ENCODE measurements around the gene SMOC1.
"Not testable (repeated sequence)": the region's sequence is repeated elsewhere in the genome, so short reads cannot be mapped to it uniquely, and the experiment has no call there.

SMOC1 gene

DNA sequence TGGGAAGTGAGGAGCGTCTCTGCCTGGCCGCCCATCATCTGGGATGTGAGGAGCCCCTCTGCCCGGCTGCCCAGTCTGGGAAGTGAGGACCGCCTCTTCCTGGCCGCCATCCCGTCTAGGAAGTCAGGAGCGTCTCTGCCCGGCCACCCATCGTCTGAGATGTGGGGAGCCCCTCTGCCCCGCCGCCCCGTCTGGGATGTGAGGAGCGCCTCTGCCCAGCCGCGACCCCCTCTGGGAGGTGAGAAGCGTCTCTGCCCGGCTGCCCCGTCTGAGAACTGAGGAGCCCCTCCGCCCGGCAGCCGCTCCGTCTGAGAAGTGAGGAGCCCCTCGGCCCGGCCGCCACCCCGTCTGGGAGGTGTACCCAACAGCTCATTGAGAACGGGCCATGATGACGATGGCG is 23.8 kb downstream of the SMOC1 start:
- not testable (repeated sequence) for DNase-seq

DNA sequence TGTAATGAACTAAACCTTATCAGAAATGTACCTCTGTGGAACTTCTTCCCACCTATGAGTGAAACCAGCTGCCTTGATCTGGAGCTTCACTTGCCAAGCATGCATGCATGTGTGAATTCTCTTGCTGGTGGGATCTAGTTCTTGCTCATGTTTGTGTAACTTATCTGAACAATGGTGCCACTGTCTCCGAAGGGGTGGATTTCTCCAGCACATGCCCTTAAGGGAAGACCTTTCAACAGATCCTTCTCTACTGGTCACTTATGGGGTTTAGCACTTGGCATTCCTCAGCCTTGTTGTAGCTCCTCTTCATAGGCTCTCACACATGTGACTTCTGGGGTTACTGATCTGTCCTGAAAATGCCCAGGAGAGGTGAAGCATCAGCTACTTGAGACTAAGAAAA is 25.0 kb downstream of the SMOC1 start:
- DNase-seq = no peak

DNA sequence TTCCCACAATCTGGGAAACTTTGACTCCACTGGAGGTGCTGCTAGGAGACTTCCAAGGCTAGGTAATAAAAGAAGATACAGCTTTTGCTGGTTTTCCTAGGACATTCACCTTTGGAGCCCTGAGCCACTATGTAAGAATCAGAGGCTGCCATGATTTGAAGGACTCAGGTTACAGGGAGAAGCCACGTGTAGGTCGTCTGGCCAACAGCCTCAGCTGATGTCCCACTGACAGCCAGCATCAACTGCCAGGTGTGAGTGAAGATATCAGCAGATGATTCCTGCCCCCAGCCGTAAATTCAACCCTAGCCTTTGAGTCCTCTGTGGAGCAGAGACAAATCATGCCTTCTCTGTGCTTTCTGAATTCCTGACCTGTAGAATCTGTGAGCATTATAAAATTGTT is 27.0 kb downstream of the SMOC1 start:
- DNase-seq = no peak

DNA sequence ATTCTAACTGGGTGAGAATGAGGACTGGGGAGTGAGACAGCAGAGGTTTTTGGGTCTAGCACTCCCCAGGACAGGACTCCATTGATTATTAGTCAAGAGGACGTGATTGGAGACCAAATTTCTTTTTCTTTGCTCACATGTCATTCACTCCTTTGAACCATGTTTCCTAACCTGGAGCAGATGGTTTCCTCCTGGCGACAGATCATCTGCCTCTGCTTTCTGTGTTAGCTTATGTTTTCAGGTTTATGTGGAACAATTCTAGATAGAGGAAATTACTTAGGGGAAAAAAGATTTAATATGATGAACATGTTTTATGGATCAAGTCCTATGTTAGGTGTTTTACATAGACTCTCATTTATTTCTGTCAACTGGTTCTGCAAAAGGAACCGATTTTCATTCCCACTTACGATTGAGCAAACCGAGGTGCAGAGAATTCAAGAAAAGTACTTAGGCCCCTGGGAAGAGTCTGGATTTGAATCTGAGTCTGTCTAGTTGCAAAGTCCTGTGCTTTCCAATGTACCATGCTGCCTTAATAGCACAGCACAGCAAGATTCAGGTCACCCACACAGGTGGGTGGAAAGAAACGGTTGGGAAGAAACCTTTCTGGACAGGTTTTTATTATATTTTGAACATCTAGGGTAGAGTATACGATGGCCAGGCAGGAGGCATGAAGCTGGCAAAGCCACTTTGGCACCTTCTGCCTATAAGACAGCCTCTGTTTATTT is 30.8 kb downstream of the SMOC1 start:
- no peak for DNase-seq

DNA sequence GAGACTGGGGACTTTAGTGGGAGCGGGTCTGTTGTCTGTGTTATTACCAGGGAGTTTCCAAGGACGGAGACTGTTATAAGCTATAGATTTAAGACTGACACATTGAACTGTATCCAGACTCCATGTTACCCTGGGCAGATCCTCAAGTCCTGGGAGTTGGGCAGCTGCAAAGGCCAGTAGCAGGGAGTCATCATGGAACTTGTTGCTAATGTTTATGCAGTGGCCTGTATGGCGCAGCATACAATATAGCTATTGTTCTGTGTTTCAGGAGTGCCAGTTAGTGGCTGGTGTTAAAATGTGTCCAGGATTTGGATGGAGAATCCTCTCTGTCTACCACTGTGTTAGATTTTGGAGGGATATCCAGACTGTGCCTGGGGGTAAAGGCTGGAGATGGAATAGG is 31.7 kb downstream of the SMOC1 start:
- DNase-seq = no peak

DNA sequence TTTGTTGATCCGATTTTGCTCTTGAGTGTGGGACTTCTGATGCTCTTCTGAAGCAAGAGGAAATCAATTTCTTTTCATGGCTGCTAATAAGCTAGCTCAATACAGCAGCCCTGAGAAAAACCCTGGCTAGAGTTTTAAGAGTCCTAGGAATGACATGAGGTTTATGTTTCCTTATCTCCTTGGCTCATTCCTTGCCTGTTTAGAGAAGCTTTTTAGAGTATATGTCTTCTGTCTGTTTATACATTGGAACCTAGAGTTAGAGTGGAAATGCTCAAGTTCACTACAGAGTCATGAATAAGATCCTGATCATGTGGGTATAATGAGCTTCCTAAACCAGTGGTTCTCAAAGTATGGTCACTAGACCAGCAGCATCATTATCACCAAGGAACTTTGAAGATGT is 34.5 kb downstream of the SMOC1 start:
- DNase-seq = no peak

DNA sequence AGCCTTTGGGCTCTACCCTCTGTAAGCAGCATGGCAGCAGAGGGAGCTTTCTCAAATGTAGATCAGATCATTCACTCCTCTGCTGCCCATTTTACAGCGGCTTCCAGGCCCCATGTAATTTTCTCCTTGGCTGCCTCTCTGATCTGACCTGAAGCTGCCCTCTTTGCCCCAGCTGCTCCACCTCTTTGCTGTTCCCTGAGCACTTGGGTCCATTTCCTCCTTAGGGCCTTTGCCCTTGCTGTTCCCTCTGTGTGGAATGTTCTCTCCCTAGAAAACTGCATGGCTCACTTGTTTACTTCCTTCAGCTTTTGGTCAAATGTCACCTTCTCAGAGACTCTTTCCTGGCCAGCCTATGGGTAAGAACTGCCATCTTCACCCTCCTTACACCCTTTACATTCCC is 37.2 kb downstream of the SMOC1 start:
- no peak for DNase-seq

DNA sequence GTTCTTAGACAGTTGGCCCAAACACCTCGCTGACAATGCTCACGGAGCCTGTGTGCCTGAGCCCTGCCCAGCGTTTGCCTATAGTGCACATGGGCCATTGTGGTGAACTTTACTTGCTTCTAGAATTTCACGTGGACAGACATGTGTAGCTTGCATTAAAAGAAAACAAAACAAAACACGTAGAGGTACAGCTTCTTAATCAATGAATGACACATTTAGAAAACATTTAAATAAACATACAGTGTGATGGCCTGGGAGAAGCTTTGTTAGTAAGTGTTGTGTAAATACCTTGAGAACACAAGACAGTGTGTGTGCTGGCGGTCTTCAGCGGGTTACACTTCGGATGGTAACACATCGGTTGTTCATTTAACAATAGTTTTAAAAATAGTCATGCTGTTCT is 38.1 kb downstream of the SMOC1 start:
- no peak for DNase-seq

DNA sequence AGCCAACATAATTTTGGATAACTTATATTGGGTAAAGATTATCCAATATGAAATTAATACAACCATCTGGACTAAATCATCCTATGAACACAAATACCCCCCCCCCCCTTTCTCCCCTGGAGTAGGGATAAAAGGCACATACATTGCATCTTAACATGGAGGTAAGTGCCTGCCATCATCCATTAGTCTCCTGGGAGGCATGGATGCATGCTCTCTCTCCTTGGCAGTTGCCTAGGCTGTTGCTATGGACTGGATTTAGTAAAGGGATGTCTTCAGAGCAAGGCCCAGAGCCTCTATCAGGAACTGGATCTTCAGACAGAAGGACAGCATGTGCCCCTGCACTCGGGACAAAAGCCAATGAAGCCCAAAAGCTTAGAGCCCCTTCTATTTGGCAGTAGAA is 40.6 kb downstream of the SMOC1 start:
- DNase-seq = no peak

DNA sequence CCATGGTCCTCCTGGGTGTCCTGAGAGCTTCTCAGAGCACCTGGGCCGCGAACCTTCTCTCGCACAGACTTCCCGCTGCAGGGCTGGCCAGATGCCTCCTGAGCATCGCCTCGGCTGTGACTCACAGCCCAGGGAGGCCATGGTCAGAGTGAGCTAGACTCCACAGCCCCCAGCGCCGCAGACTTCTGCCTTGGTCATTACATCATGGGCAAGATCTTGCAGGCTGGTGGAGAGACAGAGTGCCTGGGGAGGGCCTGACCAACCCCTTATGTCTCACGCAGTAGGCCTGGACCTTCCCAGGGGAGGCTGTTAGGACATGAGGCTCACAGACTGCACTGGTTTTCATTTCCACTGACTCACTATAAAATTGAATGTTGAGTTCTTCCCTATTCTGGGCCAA is 41.8 kb downstream of the SMOC1 start:
- no peak for DNase-seq

DNA sequence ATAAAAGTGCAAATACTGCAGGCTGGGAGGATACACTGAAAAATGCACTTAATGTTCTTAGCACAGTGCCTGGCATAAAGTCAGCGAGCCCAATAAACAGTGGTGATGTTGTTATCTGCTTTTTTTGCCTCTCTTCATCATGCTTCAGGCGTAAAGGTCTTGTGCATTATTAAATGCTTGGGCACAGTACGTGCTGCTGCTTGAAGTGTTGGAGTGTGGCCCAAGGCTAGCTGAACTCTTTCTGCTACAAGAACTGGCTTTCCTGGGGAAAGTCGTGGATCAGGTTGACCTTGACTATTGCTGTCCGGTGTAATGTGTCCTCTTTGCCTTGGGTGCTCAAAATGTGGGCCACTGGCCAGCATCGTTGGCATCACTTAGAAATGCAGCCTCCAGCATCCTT is 43.0 kb downstream of the SMOC1 start:
- DNase-seq = no peak

DNA sequence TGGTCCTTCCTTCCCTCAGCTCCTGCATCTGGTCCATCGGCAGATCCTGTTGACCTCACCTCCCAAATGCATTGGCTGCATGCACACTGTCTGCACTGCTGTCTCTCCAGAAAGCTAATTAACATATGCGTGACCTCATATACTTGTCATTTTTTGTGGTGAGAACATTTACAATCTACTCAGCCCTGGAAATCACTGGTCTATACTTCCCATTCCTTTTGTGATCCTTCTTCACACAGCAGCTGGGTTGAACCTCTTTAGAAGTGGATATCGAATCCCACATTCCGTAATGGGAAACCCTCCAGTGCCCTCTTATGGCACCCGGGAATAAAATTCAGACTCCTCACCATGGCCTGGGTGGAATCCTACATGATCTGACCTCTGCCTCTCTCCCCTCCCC is 45.0 kb downstream of the SMOC1 start:
- DNase-seq = no peak

DNA sequence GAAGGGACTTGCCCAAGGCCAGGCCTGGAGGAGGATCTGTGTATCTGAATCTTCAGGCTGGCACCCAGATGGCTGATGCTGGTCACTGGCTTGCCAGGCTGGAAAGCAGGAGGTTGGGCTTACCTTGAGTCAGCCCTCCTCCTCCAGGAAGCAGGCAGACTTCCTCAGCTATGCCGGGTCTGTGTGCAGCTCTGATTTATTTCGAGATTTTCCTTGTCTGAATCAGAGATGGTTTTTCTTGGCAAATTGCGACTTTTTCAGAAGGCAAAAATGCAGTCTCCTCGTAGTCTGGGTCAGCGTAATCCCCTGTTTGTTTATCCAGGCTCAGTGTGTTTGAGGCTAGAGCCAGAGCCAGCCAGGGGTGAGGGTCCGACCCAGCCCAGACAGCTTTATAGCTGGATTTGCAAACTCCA is 48.9 kb downstream of the SMOC1 start:
- DNase-seq = no peak

DNA sequence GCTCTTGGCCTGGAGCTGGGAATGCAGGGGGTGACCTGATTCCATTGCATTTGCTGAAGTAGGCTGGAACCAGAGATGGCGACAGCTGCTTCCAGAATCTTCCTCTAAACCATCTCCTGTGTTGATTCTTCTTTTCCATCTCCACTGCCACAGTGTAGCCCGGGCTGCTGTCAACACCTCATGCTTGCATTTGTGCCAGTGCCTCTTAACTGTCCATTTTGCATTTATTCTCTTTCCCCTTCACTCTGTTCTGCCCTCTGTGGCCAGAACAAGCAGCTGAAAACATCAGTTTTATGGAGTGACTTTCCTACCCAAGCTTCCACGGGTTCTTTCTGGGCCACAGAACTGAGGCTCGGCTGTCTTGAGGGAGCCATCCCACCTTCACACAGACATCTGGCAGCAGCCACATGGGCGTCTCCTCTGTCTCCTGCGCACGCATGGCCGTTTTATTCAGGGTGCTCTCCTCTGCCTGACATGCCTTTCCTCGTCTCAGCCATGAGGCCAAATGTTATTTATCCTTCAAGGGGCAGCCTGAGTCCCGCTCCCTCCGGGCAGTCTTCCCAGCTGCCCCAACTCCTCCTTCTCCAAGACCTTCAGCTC is 51.7 kb downstream of the SMOC1 start:
- no peak for DNase-seq

DNA sequence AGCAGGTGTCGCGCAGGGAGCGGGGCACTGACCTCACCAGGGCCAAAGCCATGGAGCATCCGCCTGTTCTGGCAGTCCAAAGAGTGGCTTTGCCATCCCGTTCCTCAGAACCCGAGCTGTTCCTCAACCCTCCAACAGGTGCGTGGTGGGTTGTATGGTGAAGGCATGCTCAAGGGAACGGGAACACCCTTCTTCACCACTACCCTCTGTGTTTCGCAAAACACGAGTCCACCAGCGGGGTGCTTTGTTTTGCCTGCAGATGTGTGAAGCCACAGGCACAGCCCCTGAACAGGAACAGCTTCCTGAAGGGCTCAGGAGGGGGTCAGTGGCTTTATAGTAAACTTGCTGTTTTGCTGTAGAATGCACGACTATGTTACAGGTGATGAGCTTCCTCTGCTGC is 52.7 kb downstream of the SMOC1 start:
- no peak for DNase-seq

DNA sequence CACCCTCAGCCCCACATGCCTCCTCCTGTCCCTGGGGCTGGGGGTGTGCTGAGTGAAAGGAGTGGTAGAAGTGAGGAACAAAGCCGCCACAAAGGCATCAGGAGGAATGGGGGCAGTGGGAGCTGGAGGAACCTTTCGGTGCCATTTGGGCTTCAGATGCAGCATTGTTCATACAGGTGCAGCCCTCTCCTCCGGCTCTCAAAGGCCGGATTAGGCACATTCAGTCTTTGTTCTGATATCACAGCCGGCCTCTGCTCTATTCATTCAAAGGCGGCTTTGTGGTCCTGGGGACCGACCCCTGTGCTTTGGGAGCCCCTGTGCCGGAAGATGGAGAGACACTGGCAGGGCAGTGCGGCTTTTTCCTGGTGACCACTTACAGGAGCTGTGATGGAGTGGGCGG is 53.2 kb downstream of the SMOC1 start:
- DNase-seq = no peak

DNA sequence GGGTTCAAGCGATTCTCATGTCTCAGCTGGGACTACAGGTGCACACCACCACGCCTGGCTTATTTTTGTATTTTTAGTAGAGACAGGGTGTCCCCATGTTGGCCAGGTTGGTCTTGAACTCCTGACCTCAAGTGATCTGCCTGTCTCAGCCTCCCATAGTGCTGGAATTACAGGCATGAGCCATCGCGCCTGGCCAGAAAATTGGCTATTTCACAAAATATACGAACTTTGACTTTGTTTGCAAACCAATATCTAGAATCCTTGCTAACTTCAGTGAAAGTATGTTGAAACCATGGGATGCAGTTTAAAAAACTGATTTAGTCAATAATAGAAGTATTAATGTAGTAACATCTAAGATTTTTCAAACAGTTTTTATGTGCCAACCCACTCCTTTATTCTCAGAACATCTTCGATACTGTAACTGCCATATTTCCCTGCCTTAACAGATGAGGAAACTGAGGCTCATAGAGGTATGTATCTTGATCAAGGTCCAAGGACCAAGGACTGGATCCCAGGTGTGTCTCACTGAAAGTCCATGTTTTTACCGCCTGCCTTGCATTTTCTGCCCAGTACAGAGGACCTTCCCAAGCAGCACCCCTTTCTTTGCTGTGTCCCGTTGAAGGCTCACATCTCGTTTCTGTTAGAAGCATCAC is 54.5 kb downstream of the SMOC1 start:
- no peak for DNase-seq

DNA sequence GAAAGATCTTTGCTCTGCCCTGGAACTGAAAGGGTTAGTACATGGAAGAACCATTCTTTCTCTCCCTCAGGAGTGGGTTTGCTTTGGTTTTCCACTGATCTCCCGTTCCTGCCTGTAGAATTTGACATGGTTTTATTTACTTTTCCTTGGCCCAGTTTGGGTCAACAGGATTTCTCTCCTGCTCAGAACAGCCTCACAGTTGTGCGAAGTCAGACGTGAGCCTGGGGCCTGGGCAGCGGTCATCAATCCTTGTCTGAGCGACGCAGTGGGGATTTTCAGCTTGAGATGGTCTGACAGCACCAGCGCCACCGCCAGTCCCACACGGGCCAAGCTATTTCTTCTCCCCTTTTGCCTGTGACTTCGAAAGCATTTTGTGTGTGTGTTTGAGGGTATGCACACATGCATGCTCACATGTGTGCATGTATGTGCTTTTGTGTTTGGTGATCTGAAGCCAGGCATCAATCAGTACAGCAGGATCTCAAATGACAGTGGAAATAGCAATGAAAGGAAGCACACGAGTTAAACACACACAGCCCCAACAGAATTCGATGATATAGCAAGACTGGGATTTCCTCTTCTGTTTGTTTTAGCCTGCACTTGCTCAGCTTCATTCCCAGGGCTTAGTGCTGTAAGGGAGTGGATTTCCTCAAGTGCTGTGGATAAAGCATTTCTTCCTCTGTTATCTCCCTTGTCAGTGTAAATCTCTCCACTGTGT is 58.3 kb downstream of the SMOC1 start:
- DNase-seq = no peak

DNA sequence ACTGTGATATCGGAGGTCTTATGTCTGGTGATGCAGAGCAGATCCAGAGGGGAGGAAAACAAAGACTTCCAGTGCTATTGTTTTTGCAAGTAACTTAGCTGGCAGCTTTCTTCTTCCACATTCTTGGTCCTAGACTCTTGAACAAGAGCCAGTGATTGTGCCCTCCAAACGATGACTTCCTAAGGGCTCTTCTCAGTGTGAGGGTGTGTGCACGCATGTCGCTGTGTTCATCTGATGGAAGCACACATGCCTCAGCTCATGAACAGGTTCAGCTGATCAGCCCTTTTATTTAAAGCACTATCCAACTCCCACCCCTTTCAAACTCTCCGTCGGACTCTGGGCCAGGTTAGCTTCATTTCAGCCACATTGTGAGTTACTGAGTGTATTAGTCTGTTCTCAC is 59.5 kb downstream of the SMOC1 start:
- no peak for DNase-seq

DNA sequence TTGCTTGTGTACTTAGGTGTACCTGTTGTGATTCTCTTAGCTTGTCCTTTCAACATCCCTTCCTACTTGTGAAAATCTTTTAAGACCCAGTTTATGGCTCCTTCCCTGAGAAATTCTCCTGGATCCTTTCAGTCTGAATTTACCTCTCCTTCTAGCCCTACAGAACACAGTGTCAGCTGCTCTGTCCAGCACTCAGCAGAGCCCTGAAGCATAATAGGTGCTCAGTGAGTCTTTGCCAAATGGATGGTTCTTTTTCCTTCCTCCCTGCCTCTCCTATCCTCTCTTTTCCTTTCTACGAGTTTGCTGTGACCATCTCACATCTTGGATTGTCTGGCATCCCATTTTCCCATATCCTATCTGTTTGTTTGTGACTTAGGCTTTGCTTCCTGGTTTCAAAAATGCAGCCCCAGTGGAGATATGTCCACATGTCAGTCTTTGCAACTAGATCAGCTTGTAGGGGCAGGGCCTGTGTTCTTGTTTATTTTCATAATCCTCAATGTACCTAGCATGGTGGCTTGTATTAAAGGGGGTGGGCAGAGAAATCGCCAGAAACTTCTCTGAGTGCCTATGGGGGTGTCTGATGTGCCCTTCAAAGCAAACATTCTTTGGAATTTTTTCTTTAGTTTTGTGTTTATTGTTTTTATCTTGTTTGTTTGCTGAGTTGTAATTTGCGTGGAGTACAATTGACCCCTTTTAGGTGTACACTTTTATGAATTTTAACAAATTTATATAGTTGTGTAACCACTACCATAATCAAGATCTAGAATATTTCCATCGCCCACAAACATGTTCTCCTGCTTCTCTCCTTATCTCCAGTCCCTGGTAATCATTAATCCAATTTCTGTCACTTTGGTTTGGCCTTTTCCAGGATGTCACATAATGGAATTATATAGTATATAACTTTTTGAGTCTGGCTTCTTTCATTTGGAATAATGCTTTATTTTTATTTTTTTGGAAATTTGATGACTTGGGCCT is 62.8 kb downstream of the SMOC1 start:
- no peak for DNase-seq

DNA sequence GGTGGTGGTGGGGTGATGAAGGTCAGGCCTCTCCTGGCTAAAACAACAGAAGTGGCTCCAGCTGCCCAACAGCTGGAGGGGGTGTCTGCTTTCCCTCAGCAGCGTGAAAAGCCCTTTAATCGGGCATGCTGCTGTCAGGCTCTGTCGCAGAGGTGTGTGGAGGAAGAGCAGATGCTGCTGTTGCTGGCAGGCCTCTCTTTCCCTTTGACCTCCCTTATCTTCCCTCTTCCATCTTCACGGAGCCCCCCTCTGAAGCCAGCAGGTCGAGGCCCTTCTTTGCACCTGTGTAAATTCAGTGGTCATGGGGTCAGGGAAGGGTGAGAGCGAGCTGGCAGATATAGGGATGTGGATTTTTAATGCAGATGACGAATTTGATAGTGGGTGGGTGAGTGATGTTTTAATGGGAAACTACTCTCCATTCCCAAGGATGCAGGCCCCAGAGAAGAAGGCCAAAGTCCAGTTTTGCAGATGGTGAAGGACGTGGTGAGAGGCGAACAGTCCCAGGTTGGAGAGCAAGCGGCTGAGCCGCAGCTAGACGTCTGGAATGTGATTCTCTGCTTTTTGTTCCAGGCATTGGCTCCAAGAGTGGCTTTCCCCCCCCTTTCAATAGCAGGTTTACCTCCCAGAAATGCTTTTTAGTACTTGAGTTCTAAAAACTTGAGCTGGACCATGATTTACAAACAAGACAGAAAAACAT is 64.0 kb downstream of the SMOC1 start:
- DNase-seq = no peak

DNA sequence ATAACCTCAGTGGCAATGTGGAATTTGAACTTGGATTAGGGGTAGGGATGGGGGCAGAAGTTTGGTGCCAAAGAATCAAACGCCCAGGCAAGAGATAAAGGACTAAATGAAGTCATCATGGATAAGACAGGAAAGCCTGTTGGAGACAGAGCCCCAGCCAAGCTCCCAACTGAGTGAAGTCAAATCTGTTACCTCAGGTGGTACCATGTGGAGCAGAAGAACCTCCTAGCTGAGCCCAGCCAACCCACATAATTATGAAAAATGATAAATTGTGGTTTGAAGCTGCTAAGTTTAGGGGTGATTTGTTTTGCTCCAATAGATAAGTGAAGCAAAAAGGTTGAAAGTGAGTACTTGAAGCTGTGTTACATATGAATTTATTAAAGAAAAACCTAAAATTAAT is 66.1 kb downstream of the SMOC1 start:
- DNase-seq = no peak
